ENCODE data around the gene ZNF683.
A peak's percentile ranks its signal among the peaks of the same experiment; 100 is the strongest.

Gene ZNF683

GRCh38 chr1:26353976-26354820 is 18.4 kb downstream of the ZNF683 start, which contains the start of gene CRYBG2:
CRYBG2 (minus strand) TSS chr1:26354130; CDS start chr1:26346657, 7,473 bp downstream.
- no peak within 1 kb of the TSS for H3K9ac ChIP-seq (ENCODE audit: low read depth, low read length)
- no peaks in the 10 kb centered on the region for H3K9me3 ChIP-seq (replicated peaks; ENCODE audit: low read length)
- no peak within 1 kb of the TSS for H3K4me2 ChIP-seq (ENCODE audit: low read length)
- no peak within 1 kb of the TSS for H3K4me3 ChIP-seq (ENCODE audit: low read length)
- H3K4me1 ChIP-seq (ENCODE audit: control insufficient read depth, insufficient read depth, low read length), result peaks cover 3% of the 10 kb centered on the region
- H3K36me3 ChIP-seq (ENCODE audit: insufficient read depth, low read length), result no peaks in the 10 kb centered on the region
- H3K27me3 ChIP-seq (ENCODE audit: control insufficient read depth, insufficient read depth, low read length), result peaks cover 20% of the 10 kb centered on the region

- no peaks in the 10 kb centered on the region for H3K36me3 ChIP-seq (ENCODE audit: insufficient read depth, low read length)
- H3K4me3 ChIP-seq (ENCODE audit: low read length), result no peak overlapping the region
- H3K4me2 ChIP-seq (ENCODE audit: low read length), result no peak overlapping the region
- H3K4me1 ChIP-seq (ENCODE audit: control insufficient read depth, insufficient read depth, low read length), result peaks cover 5% of the 10 kb centered on the region
- H3K9ac ChIP-seq (ENCODE audit: low read depth, low read length), result no peak overlapping the region
- no peaks in the 10 kb centered on the region for H3K9me3 ChIP-seq (replicated peaks; ENCODE audit: low read length)
- peaks cover 13% of the 10 kb centered on the region for H3K27me3 ChIP-seq (ENCODE audit: control insufficient read depth, insufficient read depth, low read length)
These were observed 19.2 kb downstream of the ZNF683 start for GRCh38 chr1:26353210-26353859.

- H3K4me2 ChIP-seq (ENCODE audit: low read length), result no peak overlapping the region
- H3K4me1 ChIP-seq (ENCODE audit: control insufficient read depth, insufficient read depth, low read length), result peaks cover 5% of the 10 kb centered on the region
- H3K9me3 ChIP-seq (replicated peaks; ENCODE audit: low read length), result no peaks in the 10 kb centered on the region
- no peaks in the 10 kb centered on the region for H3K36me3 ChIP-seq (ENCODE audit: insufficient read depth, low read length)
- no peak overlapping the region for H3K4me3 ChIP-seq (ENCODE audit: low read length)
- no peak overlapping the region for H3K9ac ChIP-seq (ENCODE audit: low read depth, low read length)
- H3K27me3 ChIP-seq (ENCODE audit: control insufficient read depth, insufficient read depth, low read length), result peaks cover 13% of the 10 kb centered on the region
These were observed 20.2 kb downstream of the ZNF683 start for GRCh38 chr1:26352338-26352679.

GRCh38 chr1:26351590-26352337 is 20.8 kb downstream of the ZNF683 start:
- H3K9ac ChIP-seq (ENCODE audit: low read depth, low read length), result no peak overlapping the region
- H3K36me3 ChIP-seq (ENCODE audit: insufficient read depth, low read length), result no peaks in the 10 kb centered on the region
- H3K27me3 ChIP-seq (ENCODE audit: control insufficient read depth, insufficient read depth, low read length), result peaks cover 16% of the 10 kb centered on the region
- peaks cover 5% of the 10 kb centered on the region for H3K4me1 ChIP-seq (ENCODE audit: control insufficient read depth, insufficient read depth, low read length)
- H3K4me2 ChIP-seq (ENCODE audit: low read length), result no peak overlapping the region
- H3K4me3 ChIP-seq (ENCODE audit: low read length), result no peak overlapping the region
- no peaks in the 10 kb centered on the region for H3K9me3 ChIP-seq (replicated peaks; ENCODE audit: low read length)

GRCh38 chr1:26350701-26351589 is 21.6 kb downstream of the ZNF683 start:
- Histone ChIP-seq H3K4me3 (ENCODE audit: low read length) (no peak overlapping the region), H3K4me2 (ENCODE audit: low read length) (no peak overlapping the region), H3K9me3 (replicated peaks; ENCODE audit: low read length) (no peaks in the 10 kb centered on the region), H3K36me3 (ENCODE audit: insufficient read depth, low read length) (no peaks in the 10 kb centered on the region), H3K27me3 (ENCODE audit: control insufficient read depth, insufficient read depth, low read length) (peaks cover 13% of the 10 kb centered on the region), H3K4me1 (ENCODE audit: control insufficient read depth, insufficient read depth, low read length) (peaks cover 5% of the 10 kb centered on the region), H3K9ac (ENCODE audit: low read depth, low read length) (no peak overlapping the region)

- Histone ChIP-seq H3K27me3 (ENCODE audit: control insufficient read depth, insufficient read depth, low read length) (peaks cover 8% of the 10 kb centered on the region), H3K36me3 (ENCODE audit: insufficient read depth, low read length) (no peaks in the 10 kb centered on the region), H3K9ac (ENCODE audit: low read depth, low read length) (no peak overlapping the region), H3K4me1 (ENCODE audit: control insufficient read depth, insufficient read depth, low read length) (peaks cover 5% of the 10 kb centered on the region), H3K4me3 (ENCODE audit: low read length) (no peak overlapping the region), H3K9me3 (replicated peaks; ENCODE audit: low read length) (no peaks in the 10 kb centered on the region), H3K4me2 (ENCODE audit: low read length) (no peak overlapping the region)
These were observed 22.2 kb downstream of the ZNF683 start for GRCh38 chr1:26350343-26350700.

GRCh38 chr1:26349877-26350244 is 22.7 kb downstream of the ZNF683 start:
- Histone ChIP-seq H3K4me3 (ENCODE audit: low read length) (no peak overlapping the region), H3K9me3 (replicated peaks; ENCODE audit: low read length) (no peaks in the 10 kb centered on the region), H3K27me3 (ENCODE audit: control insufficient read depth, insufficient read depth, low read length) (peaks cover 5% of the 10 kb centered on the region), H3K4me2 (ENCODE audit: low read length) (no peak overlapping the region), H3K9ac (ENCODE audit: low read depth, low read length) (no peak overlapping the region), H3K36me3 (ENCODE audit: insufficient read depth, low read length) (no peaks in the 10 kb centered on the region), H3K4me1 (ENCODE audit: control insufficient read depth, insufficient read depth, low read length) (peaks cover 5% of the 10 kb centered on the region)

GRCh38 chr1:26349188-26349876 is 23.2 kb downstream of the ZNF683 start:
- Histone ChIP-seq H3K27me3 (ENCODE audit: control insufficient read depth, insufficient read depth, low read length) (peaks cover 10% of the 10 kb centered on the region), H3K4me1 (ENCODE audit: control insufficient read depth, insufficient read depth, low read length) (peaks cover 5% of the 10 kb centered on the region), H3K9ac (ENCODE audit: low read depth, low read length) (no peak overlapping the region), H3K4me2 (ENCODE audit: low read length) (peak overlapping the region; percentile 23), H3K4me3 (ENCODE audit: low read length) (no peak overlapping the region), H3K36me3 (ENCODE audit: insufficient read depth, low read length) (no peaks in the 10 kb centered on the region), H3K9me3 (replicated peaks; ENCODE audit: low read length) (no peaks in the 10 kb centered on the region)

GRCh38 chr1:26346274-26347033 is 26.1 kb downstream of the ZNF683 start:
- Histone ChIP-seq H3K4me3 (ENCODE audit: low read length) (no peak overlapping the region), H3K27me3 (ENCODE audit: control insufficient read depth, insufficient read depth, low read length) (peaks cover 36% of the 10 kb centered on the region), H3K9ac (ENCODE audit: low read depth, low read length) (no peak overlapping the region), H3K9me3 (replicated peaks; ENCODE audit: low read length) (no peaks in the 10 kb centered on the region), H3K36me3 (ENCODE audit: insufficient read depth, low read length) (no peaks in the 10 kb centered on the region), H3K4me2 (ENCODE audit: low read length) (no peak overlapping the region), H3K4me1 (ENCODE audit: control insufficient read depth, insufficient read depth, low read length) (peaks cover 5% of the 10 kb centered on the region)

- no peak overlapping the region for H3K4me2 ChIP-seq (ENCODE audit: low read length)
- peaks cover 38% of the 10 kb centered on the region for H3K27me3 ChIP-seq (ENCODE audit: control insufficient read depth, insufficient read depth, low read length)
- no peaks in the 10 kb centered on the region for H3K9me3 ChIP-seq (replicated peaks; ENCODE audit: low read length)
- peaks cover 5% of the 10 kb centered on the region for H3K4me1 ChIP-seq (ENCODE audit: control insufficient read depth, insufficient read depth, low read length)
- no peaks in the 10 kb centered on the region for H3K36me3 ChIP-seq (ENCODE audit: insufficient read depth, low read length)
- no peak overlapping the region for H3K9ac ChIP-seq (ENCODE audit: low read depth, low read length)
- H3K4me3 ChIP-seq (ENCODE audit: low read length), result no peak overlapping the region
These were observed 26.8 kb downstream of the ZNF683 start for GRCh38 chr1:26345718-26346117.

Data from skeletal muscle satellite cell (primary cell).